Muscle of back (tissue), 11 donors: ENCODE measurements around the gene BCAR1. TPM values are rescaled to one million over a fixed set of nuclear protein-coding genes. Genes with fewer than 3 reads are reported as not detected.

Source experiments
- DNase-seq, 3 donors: peaks; one replicate each; pipeline versions ENCODE4 v3.0.0 to v3.0.0-alpha.2; 2013
- polyA plus RNA-seq, 10 donors: library from polyadenylated mRNA; unstranded; fragments of 120-200 nt; gene quantifications; one replicate each; pipeline ENCODE4 v1.2.1, GENCODE V29; 2013; ENCODE audit not compliant: insufficient read length in 10 of 10

Gene BCAR1
- polyA plus RNA-seq, 10 donors, result 37.2 to 55.5 (median 44.1) TPM

- peak in 1 of 3 donors; percentile 32 for DNase-seq
These were observed 6.7 kb upstream of the BCAR1 start for GRCh38 chr16:75257886-75258806.

GRCh38 chr16:75256696-75257343, 5.4 kb upstream of the BCAR1 start:
- peak in 1 of 3 donors; percentile 83 for DNase-seq

GRCh38 chr16:75256059-75256571, 4.7 kb upstream of the BCAR1 start:
- DNase-seq, result peak in 1 of 3 donors; percentile 68

- DNase-seq, result peak in 2 of 3 donors; percentile 66 to 69
These were observed 3.0 kb upstream of the BCAR1 start for GRCh38 chr16:75254359-75254837.

GRCh38 chr16:75252946-75253911, 1.8 kb upstream of the BCAR1 start:
- DNase-seq, result peak in 2 of 3 donors; percentile 51 to 83

- DNase-seq, result no peak
These were observed 833 bp upstream of the BCAR1 start for GRCh38 chr16:75252049-75252864.

- peak in 1 of 3 donors; percentile 69 for DNase-seq
These were observed 580 bp downstream of the BCAR1 start for GRCh38 chr16:75250809-75251279.

GRCh38 chr16:75250089-75250808, 1.2 kb downstream of the BCAR1 start:
- DNase-seq, result no peak

GRCh38 chr16:75249441-75249840, 2.0 kb downstream of the BCAR1 start:
- DNase-seq, result no peak

GRCh38 chr16:75248536-75249380, 2.7 kb downstream of the BCAR1 start:
- DNase-seq, result no peak

- DNase-seq, result no peak
These were observed 3.3 kb downstream of the BCAR1 start for GRCh38 chr16:75248142-75248535.

GRCh38 chr16:75247249-75247648, 4.2 kb downstream of the BCAR1 start:
- DNase-seq, result no peak

GRCh38 chr16:75246504-75247205, 4.8 kb downstream of the BCAR1 start:
- DNase-seq, result no peak

- DNase-seq, result peak; percentile 83 to 92 (median 86)
These were observed 6.3 kb downstream of the BCAR1 start for GRCh38 chr16:75244844-75245758.

GRCh38 chr16:75244225-75244809, 7.1 kb downstream of the BCAR1 start:
- no peak for DNase-seq

- no peak for DNase-seq
These were observed 7.7 kb downstream of the BCAR1 start for GRCh38 chr16:75243667-75244224.
